Caco-2 (cell line): ENCODE measurements around the gene ANGPTL2. TPM values are rescaled to one million over a fixed set of nuclear protein-coding genes. Genes with fewer than 3 reads are reported as not detected.

Experiments
- BruUV-seq: library from RNA; stranded (reverse); fragments of 400-500 nt; replicated peaks from 2 replicates; lab custom pipeline; 2021; lab: Mats Ljungman, UMichigan
- CTCF ChIA-PET: fragments of 300-600 bp; sonication (Branson Sonifier 250); formaldehyde crosslinking; loops from one replicate; lab custom pipeline; 2022; ENCODE audit warnings: antibody characterized with exemption; lab: Charles Lee
- POLR2A ChIA-PET: fragments of 300-600 bp; sonication (Branson Sonifier 250); formaldehyde crosslinking; loops from one replicate; lab custom pipeline; 2022; ENCODE audit warnings: antibody characterized with exemption; lab: Charles Lee
- DNase-seq, 2 experiments: peaks; one replicate each; pipeline versions ENCODE4 v3.0.0 to v3.0.0-alpha.2; 2020 to 2022
- H3K27me3 ChIP-seq: replicated peaks from 2 replicates; pipeline ENCODE4 v1.6.0; 2011; ENCODE audit warnings: low read length; ENCODE audit not compliant: control insufficient read depth, insufficient read depth
- H3K36me3 ChIP-seq: 2 replicates; pipeline ENCODE4 v1.5.1; 2011; ENCODE audit warnings: low read length; ENCODE audit not compliant: control insufficient read depth, insufficient read depth
- H3K4me1 ChIP-seq: fragments of 250-450 bp; sonication (Bioruptor Pico); 2 replicates; pipeline ENCODE4 v1.5.1; 2020; ENCODE audit warnings: mild to moderate bottlenecking
- H3K4me3 ChIP-seq: 2 replicates; pipeline ENCODE4 v1.5.1; 2011; ENCODE audit warnings: low read depth, mild to moderate bottlenecking, control low read depth, low read length
- H3K9me3 ChIP-seq: fragments of 250-450 bp; sonication (Bioruptor Pico); 2 replicates; pipeline ENCODE4 v1.5.1; 2020; ENCODE audit warnings: mild to moderate bottlenecking, moderate library complexity
- H3K27ac Mint-ChIP-seq: one replicate; pipeline ENCODE4 v1.8.0; 2022; ENCODE audit warnings: mixed read lengths; ENCODE audit not compliant: unreplicated experiment
- H3K27me3 Mint-ChIP-seq: one replicate; pipeline ENCODE4 v1.8.0; 2022; ENCODE audit warnings: mixed read lengths; ENCODE audit not compliant: insufficient read depth, unreplicated experiment
- H3K36me3 Mint-ChIP-seq: one replicate; pipeline ENCODE4 v1.8.0; 2022; ENCODE audit warnings: mild to moderate bottlenecking, mixed read lengths; ENCODE audit not compliant: insufficient read depth, unreplicated experiment
- H3K4me1 Mint-ChIP-seq: one replicate; pipeline ENCODE4 v1.8.0; 2022; ENCODE audit warnings: low read depth, mixed read lengths; ENCODE audit not compliant: unreplicated experiment
- H3K4me3 Mint-ChIP-seq: one replicate; pipeline ENCODE4 v1.8.0; 2022; ENCODE audit warnings: mild to moderate bottlenecking, moderate library complexity, mixed read lengths; ENCODE audit not compliant: unreplicated experiment
- H3K9me3 Mint-ChIP-seq: one replicate; pipeline ENCODE4 v1.8.0; 2022; ENCODE audit warnings: mixed read lengths; ENCODE audit not compliant: unreplicated experiment
- intact Hi-C: fragments of 100-400 bp; cut with micrococcal nuclease; formaldehyde crosslinking; loops from one replicate; pipeline ENCODE4 v1.10.0; 2022; ENCODE audit not compliant: unreplicated experiment
- total RNA-seq: library from RNA; stranded (reverse); gene quantifications from 2 replicates; pipeline ENCODE4 v1.2.3, GENCODE V29; 2022
- TF ChIP-seq, protein P1 (sequence below), 2 experiments: fragments of 200-600 bp in 1 of 2; IDR thresholded peaks; 1 replicate in 1 of 2; 2 replicates in 1 of 2; pipeline versions ENCODE4 v1.5.1 to v1.8.0; 2011 to 2022; ENCODE audit warnings: antibody characterized with exemption in 1 of 2, control low read depth in 1 of 2, inconsistent platforms in 1 of 2, low read depth in 1 of 2, low read length in 1 of 2, mild to moderate bottlenecking in 1 of 2, moderate library complexity in 1 of 2; ENCODE audit not compliant: insufficient read depth in 1 of 2, severe bottlenecking in 1 of 2, unreplicated experiment in 1 of 2

ANGPTL2 gene
- total RNA-seq, 1 experiment from 2014 or later: not detected

DNA sequence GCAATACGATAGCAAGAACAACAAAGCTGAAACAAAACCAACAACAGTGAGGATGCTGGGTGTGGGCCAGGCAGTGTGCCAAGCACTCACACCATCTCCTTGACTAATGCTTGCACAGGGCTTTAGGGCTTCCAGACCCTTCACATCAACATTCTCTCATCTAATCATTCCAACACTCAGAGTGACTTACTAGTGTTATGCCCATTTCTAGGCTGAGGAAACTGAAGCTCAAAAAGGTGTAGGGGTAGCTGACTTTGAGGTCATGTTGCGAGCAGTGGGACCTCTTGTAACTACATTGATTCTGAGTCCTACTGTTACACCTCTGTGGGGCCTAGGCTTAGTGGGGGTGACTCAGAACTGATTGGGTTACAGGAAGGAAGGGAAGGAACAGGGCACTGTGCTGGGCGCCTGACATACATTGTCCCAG lies 9.7 kb downstream of the ANGPTL2 start:
- H3K9me3 Mint-ChIP-seq: no peaks in the 10 kb centered on the region
- no peak for DNase-seq
- no peaks in the 10 kb centered on the region for H3K36me3 Mint-ChIP-seq
- peaks cover 8% of the 10 kb centered on the region for H3K4me1 ChIP-seq
- TF ChIP-seq, protein P1, sequence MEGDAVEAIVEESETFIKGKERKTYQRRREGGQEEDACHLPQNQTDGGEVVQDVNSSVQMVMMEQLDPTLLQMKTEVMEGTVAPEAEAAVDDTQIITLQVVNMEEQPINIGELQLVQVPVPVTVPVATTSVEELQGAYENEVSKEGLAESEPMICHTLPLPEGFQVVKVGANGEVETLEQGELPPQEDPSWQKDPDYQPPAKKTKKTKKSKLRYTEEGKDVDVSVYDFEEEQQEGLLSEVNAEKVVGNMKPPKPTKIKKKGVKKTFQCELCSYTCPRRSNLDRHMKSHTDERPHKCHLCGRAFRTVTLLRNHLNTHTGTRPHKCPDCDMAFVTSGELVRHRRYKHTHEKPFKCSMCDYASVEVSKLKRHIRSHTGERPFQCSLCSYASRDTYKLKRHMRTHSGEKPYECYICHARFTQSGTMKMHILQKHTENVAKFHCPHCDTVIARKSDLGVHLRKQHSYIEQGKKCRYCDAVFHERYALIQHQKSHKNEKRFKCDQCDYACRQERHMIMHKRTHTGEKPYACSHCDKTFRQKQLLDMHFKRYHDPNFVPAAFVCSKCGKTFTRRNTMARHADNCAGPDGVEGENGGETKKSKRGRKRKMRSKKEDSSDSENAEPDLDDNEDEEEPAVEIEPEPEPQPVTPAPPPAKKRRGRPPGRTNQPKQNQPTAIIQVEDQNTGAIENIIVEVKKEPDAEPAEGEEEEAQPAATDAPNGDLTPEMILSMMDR (IDR thresholded peaks at IDR 0.05; ENCODE audit: insufficient read depth in 1 of 2, low read depth in 1 of 2, low read length in 1 of 2, severe bottlenecking in 1 of 2, unreplicated experiment in 1 of 2): no peak
- no peaks in the 10 kb centered on the region for H3K27me3 Mint-ChIP-seq
- no peak overlapping the region for H3K4me3 Mint-ChIP-seq
- no peak overlapping the region for H3K27ac Mint-ChIP-seq
- CTCF ChIA-PET: no interaction called here
- POLR2A ChIA-PET: no interaction called here
- BruUV-seq: no TSS peak
- H3K27me3 ChIP-seq: no peaks in the 10 kb centered on the region
- no peaks in the 10 kb centered on the region for H3K9me3 ChIP-seq
- no peak overlapping the region for H3K4me3 ChIP-seq
- peaks cover 1% of the 10 kb centered on the region; the same call in 1 of the 2 replicates for H3K36me3 ChIP-seq
- H3K4me1 Mint-ChIP-seq: peaks cover 17% of the 10 kb centered on the region
- intact Hi-C loops: no loop called here

DNA sequence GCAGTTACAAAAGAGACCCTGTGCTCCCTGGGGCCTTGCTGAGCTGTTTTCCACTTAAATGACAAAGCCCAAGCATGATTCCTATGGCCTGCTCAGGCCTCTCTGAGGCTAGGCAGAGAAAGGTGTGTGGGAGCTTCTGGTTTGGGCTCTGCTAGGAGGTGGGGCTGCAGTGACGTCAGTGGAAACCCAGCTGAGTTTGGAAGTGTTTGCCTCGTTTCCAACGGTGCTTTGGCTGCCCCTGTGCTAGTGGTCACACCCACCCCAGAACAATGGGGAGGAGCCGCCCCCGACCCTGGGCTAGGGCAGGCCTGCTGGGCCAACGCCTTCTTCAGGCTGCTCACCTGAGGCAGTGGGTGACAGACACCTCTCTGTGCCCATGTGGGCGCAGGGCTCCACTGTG lies 10.4 kb downstream of the ANGPTL2 start:
- ChIA-PET CTCF (no interaction called here), POLR2A (no interaction called here)
- Histone ChIP-seq H3K36me3 (peaks cover 1% of the 10 kb centered on the region; the same call in 1 of the 2 replicates), H3K27me3 (no peaks in the 10 kb centered on the region), H3K4me3 (no peak overlapping the region), H3K9me3 (no peaks in the 10 kb centered on the region), H3K4me1 (peaks cover 8% of the 10 kb centered on the region)
- no peak for DNase-seq
- Mint-ChIP-seq H3K27ac (no peak overlapping the region), H3K4me3 (no peak overlapping the region), H3K36me3 (no peaks in the 10 kb centered on the region), H3K9me3 (no peaks in the 10 kb centered on the region), H3K4me1 (peaks cover 17% of the 10 kb centered on the region), H3K27me3 (no peaks in the 10 kb centered on the region)
- BruUV-seq: no TSS peak
- intact Hi-C loops: no loop called here
- TF ChIP-seq, protein P1 (IDR thresholded peaks at IDR 0.05; ENCODE audit: insufficient read depth in 1 of 2, low read depth in 1 of 2, low read length in 1 of 2, severe bottlenecking in 1 of 2, unreplicated experiment in 1 of 2): no peak

DNA sequence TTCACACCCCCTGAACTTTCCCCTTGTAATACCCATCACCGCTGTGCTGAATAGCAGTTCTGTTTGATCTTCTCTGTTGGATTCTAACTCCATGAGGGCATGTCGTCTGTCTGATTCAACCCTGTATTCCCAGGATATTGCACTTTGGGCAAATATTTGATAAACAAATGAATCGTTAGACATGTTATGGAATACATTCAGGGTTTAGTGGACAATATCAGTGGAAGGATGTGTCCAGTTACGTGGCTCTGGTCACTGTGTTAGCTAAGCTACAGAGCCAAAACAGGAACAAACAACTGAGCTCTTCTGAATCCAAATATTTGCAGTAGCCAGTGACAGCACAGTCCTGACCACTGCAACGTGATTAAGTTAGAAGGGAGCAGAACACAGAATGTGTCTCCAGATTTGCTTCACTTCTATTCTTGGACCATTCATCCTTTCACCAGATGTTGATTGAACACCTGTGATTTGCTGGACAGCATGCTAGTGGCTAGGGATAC lies 13.2 kb downstream of the ANGPTL2 start:
- ChIA-PET CTCF (no interaction called here), POLR2A (no interaction called here)
- H3K27me3 Mint-ChIP-seq: no peaks in the 10 kb centered on the region
- H3K9me3 Mint-ChIP-seq: no peaks in the 10 kb centered on the region
- H3K27ac Mint-ChIP-seq: no peak overlapping the region
- no peak overlapping the region for H3K4me3 Mint-ChIP-seq
- Histone ChIP-seq H3K36me3 (no peaks in the 10 kb centered on the region), H3K27me3 (no peaks in the 10 kb centered on the region), H3K9me3 (no peaks in the 10 kb centered on the region), H3K4me1 (peaks cover 16% of the 10 kb centered on the region), H3K4me3 (no peak overlapping the region)
- H3K4me1 Mint-ChIP-seq: peaks cover 17% of the 10 kb centered on the region
- H3K36me3 Mint-ChIP-seq: no peaks in the 10 kb centered on the region
- no peak for DNase-seq
- BruUV-seq: no TSS peak
- intact Hi-C loops: no loop called here
- TF ChIP-seq, protein P1 (IDR thresholded peaks at IDR 0.05; ENCODE audit: insufficient read depth in 1 of 2, low read depth in 1 of 2, low read length in 1 of 2, severe bottlenecking in 1 of 2, unreplicated experiment in 1 of 2): no peak
